Peyer's patch (tissue), 4 donors: ENCODE data around the gene INSRR.

Experiments
- POLR2A ChIP-seq, 2 donors: fragments of 450-650 bp; IDR thresholded peaks; one replicate each; pipeline ENCODE4 v1.5.1; 2017; ENCODE audit warnings: antibody characterized with exemption in 2 of 2, mild to moderate bottlenecking in 2 of 2, moderate library complexity in 2 of 2
- TF ChIP-seq, protein P1 (sequence below), 6 experiments: fragments of 450-650 bp in 4 of 6; fragments of 200-600 bp in 2 of 6; sonication (generic) in 1 of 6; IDR thresholded peaks; one replicate each; pipeline ENCODE4 v1.5.1; 2017 to 2019; ENCODE audit warnings: antibody characterized with exemption in 6 of 6, mild to moderate bottlenecking in 3 of 6, moderate library complexity in 1 of 6

DNA sequence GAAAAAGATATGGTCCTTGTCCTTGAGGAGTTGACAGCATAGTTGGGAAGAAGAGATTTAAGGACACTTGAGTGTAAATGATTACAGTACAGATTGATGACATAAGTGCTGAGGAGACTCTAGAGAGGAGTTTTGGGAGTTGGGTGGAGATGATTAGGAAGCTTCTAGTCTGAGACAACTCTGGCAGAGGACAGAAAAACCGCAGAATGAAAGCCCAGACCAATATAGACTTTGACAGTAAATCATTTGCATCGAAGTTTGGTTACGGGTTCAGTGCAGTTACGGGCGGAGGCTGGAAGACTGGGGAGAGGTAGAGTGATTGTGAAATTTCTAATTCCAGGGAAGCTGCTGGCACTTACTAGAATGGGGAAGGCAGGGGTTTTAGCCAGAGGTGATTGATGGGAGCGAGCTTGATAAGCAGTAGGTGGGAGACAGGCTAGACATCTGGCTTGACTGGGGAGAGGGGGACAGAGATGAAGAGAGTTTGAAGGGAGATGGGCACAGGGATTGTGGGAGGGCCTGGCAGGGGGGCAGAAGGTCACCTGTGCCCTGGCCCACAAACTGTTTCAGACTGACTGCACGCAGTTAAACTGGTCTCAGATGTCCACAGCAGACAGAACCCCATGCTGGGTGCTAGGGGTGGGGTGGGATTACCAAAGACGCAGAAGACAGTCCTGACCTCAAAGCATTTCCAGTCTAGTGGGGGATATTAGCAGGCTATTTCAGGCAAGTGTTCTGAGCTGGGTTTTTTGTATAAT lies 62.4 kb downstream of the INSRR start:
- TF ChIP-seq, protein P1, sequence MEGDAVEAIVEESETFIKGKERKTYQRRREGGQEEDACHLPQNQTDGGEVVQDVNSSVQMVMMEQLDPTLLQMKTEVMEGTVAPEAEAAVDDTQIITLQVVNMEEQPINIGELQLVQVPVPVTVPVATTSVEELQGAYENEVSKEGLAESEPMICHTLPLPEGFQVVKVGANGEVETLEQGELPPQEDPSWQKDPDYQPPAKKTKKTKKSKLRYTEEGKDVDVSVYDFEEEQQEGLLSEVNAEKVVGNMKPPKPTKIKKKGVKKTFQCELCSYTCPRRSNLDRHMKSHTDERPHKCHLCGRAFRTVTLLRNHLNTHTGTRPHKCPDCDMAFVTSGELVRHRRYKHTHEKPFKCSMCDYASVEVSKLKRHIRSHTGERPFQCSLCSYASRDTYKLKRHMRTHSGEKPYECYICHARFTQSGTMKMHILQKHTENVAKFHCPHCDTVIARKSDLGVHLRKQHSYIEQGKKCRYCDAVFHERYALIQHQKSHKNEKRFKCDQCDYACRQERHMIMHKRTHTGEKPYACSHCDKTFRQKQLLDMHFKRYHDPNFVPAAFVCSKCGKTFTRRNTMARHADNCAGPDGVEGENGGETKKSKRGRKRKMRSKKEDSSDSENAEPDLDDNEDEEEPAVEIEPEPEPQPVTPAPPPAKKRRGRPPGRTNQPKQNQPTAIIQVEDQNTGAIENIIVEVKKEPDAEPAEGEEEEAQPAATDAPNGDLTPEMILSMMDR (IDR thresholded peaks at IDR 0.05), result no peak
- TF ChIP-seq POLR2A (IDR thresholded peaks at IDR 0.05), result no peak
